Measurements from ENCODE around the gene SLC23A3.
A peak's percentile ranks its signal among the peaks of the same experiment; 100 is the strongest.

The SLC23A3 gene

GRCh38 chr2:219197388-219197787 is 27.6 kb upstream of the SLC23A3 start:
- Histone ChIP-seq H3K9me3 (ENCODE audit: control insufficient read depth, insufficient read depth, low read length) (no peaks in the 10 kb centered on the region), H3K9ac (ENCODE audit: low read depth, low read length) (no peak overlapping the region), H3K4me1 (ENCODE audit: insufficient read depth, low read length) (peaks cover 3% of the 10 kb centered on the region; the same call in 1 of the 2 replicates), H3K36me3 (ENCODE audit: insufficient read depth, low read length) (no peaks in the 10 kb centered on the region)

- no peaks in the 10 kb centered on the region for H3K9me3 ChIP-seq (ENCODE audit: control insufficient read depth, insufficient read depth, low read length)
- H3K4me1 ChIP-seq (ENCODE audit: insufficient read depth, low read length), result no peaks in the 10 kb centered on the region
- no peak overlapping the region for H3K9ac ChIP-seq (ENCODE audit: low read depth, low read length)
- no peaks in the 10 kb centered on the region; the same call in 1 of the 2 replicates for H3K36me3 ChIP-seq (ENCODE audit: insufficient read depth, low read length)
Observed at GRCh38 chr2:219186754-219187456, 17.1 kb upstream of the SLC23A3 start.

- no peaks in the 10 kb centered on the region; the same call in 1 of the 2 replicates for H3K36me3 ChIP-seq (ENCODE audit: insufficient read depth, low read length)
- H3K4me1 ChIP-seq (ENCODE audit: insufficient read depth, low read length), result no peaks in the 10 kb centered on the region
- no peak overlapping the region for H3K9ac ChIP-seq (ENCODE audit: low read depth, low read length)
Observed at GRCh38 chr2:219184121-219184520, 14.3 kb upstream of the SLC23A3 start.

GRCh38 chr2:219183151-219183772 is 13.4 kb upstream of the SLC23A3 start:
- H3K9me3 ChIP-seq (ENCODE audit: control insufficient read depth, insufficient read depth, low read length), result no peaks in the 10 kb centered on the region
- no peak overlapping the region for H3K9ac ChIP-seq (ENCODE audit: low read depth, low read length)
- no peaks in the 10 kb centered on the region; the same call in 1 of the 2 replicates for H3K36me3 ChIP-seq (ENCODE audit: insufficient read depth, low read length)
- no peaks in the 10 kb centered on the region for H3K4me1 ChIP-seq (ENCODE audit: insufficient read depth, low read length)

More at GRCh38 chr2:219184121-219184520, 14.3 kb upstream of the SLC23A3 start:
- H3K9me3 ChIP-seq (ENCODE audit: control insufficient read depth, insufficient read depth, low read length), result no peaks in the 10 kb centered on the region

GRCh38 chr2:219182331-219183150 is 12.7 kb upstream of the SLC23A3 start:
- H3K9me3 ChIP-seq (ENCODE audit: control insufficient read depth, insufficient read depth, low read length), result no peaks in the 10 kb centered on the region
- H3K4me1 ChIP-seq (ENCODE audit: insufficient read depth, low read length), result no peaks in the 10 kb centered on the region
- no peaks in the 10 kb centered on the region; the same call in 1 of the 2 replicates for H3K36me3 ChIP-seq (ENCODE audit: insufficient read depth, low read length)
- no peak overlapping the region for H3K9ac ChIP-seq (ENCODE audit: low read depth, low read length)

GRCh38 chr2:219181531-219181930 is 11.7 kb upstream of the SLC23A3 start:
- Histone ChIP-seq H3K4me1 (ENCODE audit: insufficient read depth, low read length) (no peaks in the 10 kb centered on the region), H3K36me3 (ENCODE audit: insufficient read depth, low read length) (no peaks in the 10 kb centered on the region; the same call in 1 of the 2 replicates), H3K9me3 (ENCODE audit: control insufficient read depth, insufficient read depth, low read length) (no peaks in the 10 kb centered on the region), H3K9ac (ENCODE audit: low read depth, low read length) (no peak overlapping the region)

- H3K36me3 ChIP-seq (ENCODE audit: insufficient read depth, low read length), result no peaks in the 10 kb centered on the region; the same call in 1 of the 2 replicates
- H3K4me1 ChIP-seq (ENCODE audit: insufficient read depth, low read length), result peaks cover 1% of the 10 kb centered on the region; the same call in 1 of the 2 replicates
- H3K9ac ChIP-seq (ENCODE audit: low read depth, low read length), result no peak overlapping the region
- no peaks in the 10 kb centered on the region for H3K9me3 ChIP-seq (ENCODE audit: control insufficient read depth, insufficient read depth, low read length)
Observed at GRCh38 chr2:219180961-219181360, 11.1 kb upstream of the SLC23A3 start.

GRCh38 chr2:219179601-219180465 is 10.0 kb upstream of the SLC23A3 start:
- Histone ChIP-seq H3K9ac (ENCODE audit: low read depth, low read length) (no peak overlapping the region), H3K4me1 (ENCODE audit: insufficient read depth, low read length) (peaks cover 5% of the 10 kb centered on the region; the same call in 1 of the 2 replicates), H3K36me3 (ENCODE audit: insufficient read depth, low read length) (no peaks in the 10 kb centered on the region; the same call in 1 of the 2 replicates), H3K9me3 (ENCODE audit: control insufficient read depth, insufficient read depth, low read length) (no peaks in the 10 kb centered on the region)

GRCh38 chr2:219178377-219179175 is 8.7 kb upstream of the SLC23A3 start:
- Histone ChIP-seq H3K9ac (ENCODE audit: low read depth, low read length) (peak overlapping the region; percentile 94), H3K36me3 (ENCODE audit: insufficient read depth, low read length) (no peaks in the 10 kb centered on the region; the same call in 1 of the 2 replicates), H3K9me3 (ENCODE audit: control insufficient read depth, insufficient read depth, low read length) (no peaks in the 10 kb centered on the region), H3K4me1 (ENCODE audit: insufficient read depth, low read length) (peaks cover 5% of the 10 kb centered on the region; the same call in 1 of the 2 replicates)

GRCh38 chr2:219177552-219178376 is 7.9 kb upstream of the SLC23A3 start, which contains the start of gene RETREG2:
RETREG2 (plus strand) TSS chr2:219178275; CDS start chr2:219178353, 78 bp downstream.
- Histone ChIP-seq H3K4me1 (ENCODE audit: insufficient read depth, low read length) (peaks cover 5% of the 10 kb centered on the region; the same call in 1 of the 2 replicates), H3K9me3 (ENCODE audit: control insufficient read depth, insufficient read depth, low read length) (no peaks in the 10 kb centered on the region), H3K9ac (ENCODE audit: low read depth, low read length) (peak within 1 kb of the TSS; percentile 94), H3K36me3 (ENCODE audit: insufficient read depth, low read length) (no peaks in the 10 kb centered on the region)

GRCh38 chr2:219176818-219177551 is 7.2 kb upstream of the SLC23A3 start, which contains the start of gene CNPPD1:
CNPPD1 (minus strand) TSS chr2:219176925; CDS start chr2:219176828, 97 bp downstream.
- Histone ChIP-seq H3K4me1 (ENCODE audit: insufficient read depth, low read length) (peaks cover 5% of the 10 kb centered on the region; the same call in 1 of the 2 replicates), H3K36me3 (ENCODE audit: insufficient read depth, low read length) (no peaks in the 10 kb centered on the region)

More at GRCh38 chr2:219176818-219177551, 7.2 kb upstream of the SLC23A3 start, which contains the start of gene CNPPD1:
- Histone ChIP-seq H3K9ac (ENCODE audit: low read depth, low read length) (peak within 1 kb of the TSS; percentile 94), H3K9me3 (ENCODE audit: control insufficient read depth, insufficient read depth, low read length) (no peaks in the 10 kb centered on the region)

All from ES-I3 (cell line).